PC-9 (cell line): ENCODE measurements around the gene LY6G6D.

Experiments
- CTCF ChIP-seq: fragments of 200-600 bp; sonication (generic); conservative IDR thresholded peaks from 2 replicates; pipeline ENCODE4 v1.6.1; 2017; ENCODE audit warnings: mixed run types, antibody characterized with exemption, mild to moderate bottlenecking, moderate library complexity
- EZH2 ChIP-seq: fragments of 200-600 bp; sonication (generic); IDR thresholded peaks from 2 replicates; pipeline ENCODE4 v1.8.0; 2017; ENCODE audit warnings: antibody characterized with exemption, low read depth

GRCh38 chr6:31676904-31677303 is 38.2 kb upstream of the LY6G6D start:
- TF ChIP-seq CTCF (no peak), EZH2 (no peak)
